ENCODE results near the gene ZDHHC14. TPM values are rescaled to one million over a fixed set of nuclear protein-coding genes. Genes with fewer than 3 reads are reported as not detected.

The ZDHHC14 gene
- total RNA-seq, 2 donors from 2014 or later: 53.3 to 66.2 TPM

- Histone ChIP-seq H3K27ac (no peak overlapping the region), H3K9me3 (no peaks in the 10 kb centered on the region), H3K4me3 (no peak overlapping the region), H3K27me3 (replicated peaks; ENCODE audit: insufficient read depth) (no peaks in the 10 kb centered on the region), H3K36me3 (no peaks in the 10 kb centered on the region), H3K4me1 (replicated peaks) (peaks cover 8% of the 10 kb centered on the region)
- DNase-seq (ENCODE audit: low spot score): no peak
- WGBS: 92% methylated on average over 16 of the region's 16 CpGs
- TF ChIP-seq CTCF (IDR thresholded peaks at IDR 0.05): no peak
- no peak for TF ChIP-seq POLR2AphosphoS5 (IDR thresholded peaks at IDR 0.05)
- TF ChIP-seq POLR2A (IDR thresholded peaks at IDR 0.05): no peak
- intact Hi-C loops (cut with DNase I): no loop called here
Measured at GRCh38 chr6:157592541-157592940, 211.6 kb downstream of the ZDHHC14 start.

GRCh38 chr6:157592980-157593379 lies 212.0 kb downstream of the ZDHHC14 start:
- H3K4me3 ChIP-seq: no peak overlapping the region

GRCh38 chr6:157593596-157593995 lies 212.6 kb downstream of the ZDHHC14 start:
- WGBS: 96% methylated on average over 8 of the region's 8 CpGs
- intact Hi-C loops (cut with DNase I): no loop called here

More at GRCh38 chr6:157592980-157593379, 212.0 kb downstream of the ZDHHC14 start:
- WGBS: over 99% methylated on average over 21 of the region's 21 CpGs
- Histone ChIP-seq H3K9me3 (no peaks in the 10 kb centered on the region), H3K27ac (no peak overlapping the region), H3K36me3 (no peaks in the 10 kb centered on the region), H3K27me3 (replicated peaks; ENCODE audit: insufficient read depth) (no peaks in the 10 kb centered on the region), H3K4me1 (replicated peaks) (peaks cover 12% of the 10 kb centered on the region)
- no peak for TF ChIP-seq POLR2AphosphoS5 (IDR thresholded peaks at IDR 0.05)
- TF ChIP-seq CTCF (IDR thresholded peaks at IDR 0.05): no peak
- TF ChIP-seq POLR2A (IDR thresholded peaks at IDR 0.05): no peak
- DNase-seq (ENCODE audit: low spot score): no peak
- intact Hi-C loops (cut with DNase I): no loop called here

GRCh38 chr6:157594292-157594691 lies 213.3 kb downstream of the ZDHHC14 start:
- no peak for DNase-seq (ENCODE audit: low spot score)
- Histone ChIP-seq H3K4me1 (replicated peaks) (peaks cover 16% of the 10 kb centered on the region), H3K4me3 (no peak overlapping the region), H3K9me3 (no peaks in the 10 kb centered on the region), H3K36me3 (no peaks in the 10 kb centered on the region), H3K27me3 (replicated peaks; ENCODE audit: insufficient read depth) (no peaks in the 10 kb centered on the region), H3K27ac (no peak overlapping the region)
- intact Hi-C loops (cut with DNase I): no loop called here
- no peak for TF ChIP-seq POLR2A (IDR thresholded peaks at IDR 0.05)
- TF ChIP-seq POLR2AphosphoS5 (IDR thresholded peaks at IDR 0.05): no peak
- no peak for TF ChIP-seq CTCF (IDR thresholded peaks at IDR 0.05)
- WGBS: 98% methylated on average over 7 of the region's 7 CpGs

More at GRCh38 chr6:157593596-157593995, 212.6 kb downstream of the ZDHHC14 start:
- H3K36me3 ChIP-seq: no peaks in the 10 kb centered on the region
- no peaks in the 10 kb centered on the region for H3K27me3 ChIP-seq (replicated peaks; ENCODE audit: insufficient read depth)
- no peaks in the 10 kb centered on the region for H3K9me3 ChIP-seq
- TF ChIP-seq CTCF (IDR thresholded peaks at IDR 0.05) (no peak), POLR2A (IDR thresholded peaks at IDR 0.05) (no peak), POLR2AphosphoS5 (IDR thresholded peaks at IDR 0.05) (no peak)
- H3K4me3 ChIP-seq: no peak overlapping the region
- H3K27ac ChIP-seq: no peak overlapping the region
- H3K4me1 ChIP-seq (replicated peaks): peaks cover 16% of the 10 kb centered on the region
- DNase-seq (ENCODE audit: low spot score): no peak

DNA sequence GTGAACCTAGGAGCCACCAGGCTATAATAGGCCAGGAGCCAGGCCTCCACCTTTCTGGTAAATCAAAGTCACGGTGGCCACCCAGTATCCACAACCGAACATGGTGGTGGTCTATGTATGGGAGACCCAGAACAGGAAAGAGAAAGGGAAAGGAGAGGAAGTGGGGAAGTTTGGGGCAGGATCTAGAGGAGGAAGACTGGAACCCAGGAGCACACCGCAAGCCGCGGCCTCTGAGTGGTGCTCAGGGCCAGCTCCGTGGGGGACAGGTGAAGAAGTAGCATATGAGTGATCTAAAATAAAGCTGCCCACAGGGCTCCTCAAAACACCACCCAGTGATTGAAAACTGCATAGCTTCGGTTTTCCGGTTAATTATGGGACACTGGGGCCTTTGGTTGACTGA lies 214.8 kb downstream of the ZDHHC14 start:
- TF ChIP-seq POLR2AphosphoS5 (IDR thresholded peaks at IDR 0.05) (no peak), CTCF (IDR thresholded peaks at IDR 0.05) (no peak), POLR2A (IDR thresholded peaks at IDR 0.05) (no peak)
- Histone ChIP-seq H3K9me3 (no peaks in the 10 kb centered on the region), H3K4me3 (no peak overlapping the region), H3K27me3 (replicated peaks; ENCODE audit: insufficient read depth) (no peaks in the 10 kb centered on the region), H3K36me3 (no peaks in the 10 kb centered on the region), H3K4me1 (replicated peaks) (peaks cover 16% of the 10 kb centered on the region), H3K27ac (peak overlapping the region; percentile 76 to 81)
- DNase-seq (ENCODE audit: low spot score): no peak
- WGBS: 94% methylated on average over 8 of the region's 8 CpGs
- intact Hi-C loops (cut with DNase I): loop anchor here (2.0 to 5.0 kb wide), 4 partner anchors 68 to 273 kb away; partner anchors contain the start of genes TMEM242 and ZDHHC14

Measured in prostate gland (tissue), 2 donors.